Activated B cell treated with CpG ODN at 0.5 μM for 24 hours (primary cell): ENCODE results near the gene SPATA32. TPM values are rescaled to one million over a fixed set of nuclear protein-coding genes. Genes with fewer than 3 reads are reported as not detected.

Source experiments
- ATAC-seq: fragments of 200-7000 bp; cut with Tn5 transposase; one replicate; pipeline ENCODE4 v1.10.0; 2021; ENCODE audit warnings: low read depth, mild to moderate bottlenecking, moderate library complexity
- CTCF ChIA-PET: fragments of 350-600 bp; sonication (Branson Sonifier 250); formaldehyde crosslinking; loops from one replicate; lab custom pipeline; 2021; ENCODE audit warnings: antibody characterized with exemption; lab: Charles Lee
- POLR2A ChIA-PET: fragments of 350-600 bp; sonication (Branson Sonifier 250); formaldehyde crosslinking; loops from one replicate; lab custom pipeline; 2021; ENCODE audit warnings: antibody characterized with exemption; lab: Charles Lee
- DNase-seq: peaks from one replicate; pipeline ENCODE4 v3.0.0; 2022
- H3K27ac Mint-ChIP-seq: one replicate; pipeline ENCODE4 v1.8.0; 2020; ENCODE audit warnings: mixed read lengths
- H3K27me3 Mint-ChIP-seq: one replicate; pipeline ENCODE4 v1.8.0; 2021; ENCODE audit warnings: mixed read lengths
- H3K36me3 Mint-ChIP-seq: one replicate; pipeline ENCODE4 v1.8.0; 2021; ENCODE audit warnings: low read depth, mixed read lengths
- H3K4me1 Mint-ChIP-seq: one replicate; pipeline ENCODE4 v1.8.0; 2021; ENCODE audit warnings: mixed read lengths
- H3K4me3 Mint-ChIP-seq: one replicate; pipeline ENCODE4 v1.8.0; 2020; ENCODE audit warnings: mild to moderate bottlenecking, mixed read lengths
- H3K9me3 Mint-ChIP-seq: one replicate; pipeline ENCODE4 v1.8.0; 2020; ENCODE audit warnings: mixed read lengths
- intact Hi-C: fragments of 100-400 bp; cut with micrococcal nuclease; formaldehyde crosslinking; loops from one replicate; pipeline ENCODE4 v1.15.1; 2024
- total RNA-seq: library from RNA; stranded (reverse); gene quantifications from 2 replicates; pipeline ENCODE4 v1.2.3, GENCODE V29; 2022
- TF ChIP-seq, protein P1 (sequence below): fragments of 200-600 bp; IDR thresholded peaks from one replicate; pipeline ENCODE4 v1.8.0; 2022; ENCODE audit warnings: antibody characterized with exemption, mild to moderate bottlenecking

SPATA32 gene
- total RNA-seq, 1 donor from 2014 or later, result 0.27 TPM

DNA sequence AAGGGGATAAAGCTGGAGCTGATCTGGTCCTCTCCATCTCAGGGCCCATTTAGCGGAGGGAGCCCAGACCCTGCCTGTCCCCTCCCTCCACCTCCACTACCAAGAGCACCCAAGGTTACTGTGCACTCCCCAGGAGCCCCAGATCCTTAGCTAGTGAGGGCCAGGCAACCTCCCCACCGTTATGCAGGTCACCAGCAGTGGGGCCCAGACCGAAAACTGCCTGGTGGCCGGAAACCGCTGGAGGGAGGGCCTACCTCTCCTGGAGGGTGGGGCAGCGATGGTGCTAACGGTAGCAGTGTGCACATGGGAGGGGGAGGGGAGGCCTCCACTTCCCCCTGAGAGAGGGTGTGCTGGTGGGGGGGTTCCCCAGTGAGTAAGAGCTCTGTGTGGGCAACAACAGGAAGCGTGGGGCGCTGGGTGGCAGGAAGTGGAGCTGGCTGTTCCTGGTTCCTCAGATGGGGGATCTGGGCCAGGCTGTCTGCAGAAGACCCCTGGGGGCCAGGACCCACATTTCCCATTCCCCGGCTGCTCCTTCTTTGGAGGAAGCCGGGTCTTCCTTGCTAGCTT is 35.8 kb downstream of the SPATA32 start:
- Mint-ChIP-seq H3K36me3 (peaks cover 29% of the 10 kb centered on the region), H3K27ac (peak overlapping the region; percentile 99), H3K4me1 (peaks cover 85% of the 10 kb centered on the region), H3K27me3 (no peaks in the 10 kb centered on the region), H3K4me3 (peak overlapping the region; percentile 99), H3K9me3 (no peaks in the 10 kb centered on the region)
- ATAC-seq (peak; percentile 66), DNase-seq (peak; percentile 82)
- intact Hi-C loops, result loop anchor here (1.0 to 5.0 kb wide), 4 partner anchors 9 to 879 kb away; partner anchors contain the start of genes GRN and MAP3K14
- POLR2A ChIA-PET, result interaction anchor here (0.6 to 10.0 kb wide), 25 partner anchors 8 to 723 kb away, joined by 3 to 378 read pairs (median 5); partner anchors contain the start of genes ACBD4, ARHGAP27, GPATCH8 and HEXIM1
- TF ChIP-seq, protein P1, sequence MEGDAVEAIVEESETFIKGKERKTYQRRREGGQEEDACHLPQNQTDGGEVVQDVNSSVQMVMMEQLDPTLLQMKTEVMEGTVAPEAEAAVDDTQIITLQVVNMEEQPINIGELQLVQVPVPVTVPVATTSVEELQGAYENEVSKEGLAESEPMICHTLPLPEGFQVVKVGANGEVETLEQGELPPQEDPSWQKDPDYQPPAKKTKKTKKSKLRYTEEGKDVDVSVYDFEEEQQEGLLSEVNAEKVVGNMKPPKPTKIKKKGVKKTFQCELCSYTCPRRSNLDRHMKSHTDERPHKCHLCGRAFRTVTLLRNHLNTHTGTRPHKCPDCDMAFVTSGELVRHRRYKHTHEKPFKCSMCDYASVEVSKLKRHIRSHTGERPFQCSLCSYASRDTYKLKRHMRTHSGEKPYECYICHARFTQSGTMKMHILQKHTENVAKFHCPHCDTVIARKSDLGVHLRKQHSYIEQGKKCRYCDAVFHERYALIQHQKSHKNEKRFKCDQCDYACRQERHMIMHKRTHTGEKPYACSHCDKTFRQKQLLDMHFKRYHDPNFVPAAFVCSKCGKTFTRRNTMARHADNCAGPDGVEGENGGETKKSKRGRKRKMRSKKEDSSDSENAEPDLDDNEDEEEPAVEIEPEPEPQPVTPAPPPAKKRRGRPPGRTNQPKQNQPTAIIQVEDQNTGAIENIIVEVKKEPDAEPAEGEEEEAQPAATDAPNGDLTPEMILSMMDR, result no peak
- CTCF ChIA-PET, result interaction anchor here (0.8 to 11.7 kb wide), 7 partner anchors 11 to 159 kb away, joined by 3 to 203 read pairs (median 4); partner anchors contain the start of genes ACBD4 and MAP3K14

DNA sequence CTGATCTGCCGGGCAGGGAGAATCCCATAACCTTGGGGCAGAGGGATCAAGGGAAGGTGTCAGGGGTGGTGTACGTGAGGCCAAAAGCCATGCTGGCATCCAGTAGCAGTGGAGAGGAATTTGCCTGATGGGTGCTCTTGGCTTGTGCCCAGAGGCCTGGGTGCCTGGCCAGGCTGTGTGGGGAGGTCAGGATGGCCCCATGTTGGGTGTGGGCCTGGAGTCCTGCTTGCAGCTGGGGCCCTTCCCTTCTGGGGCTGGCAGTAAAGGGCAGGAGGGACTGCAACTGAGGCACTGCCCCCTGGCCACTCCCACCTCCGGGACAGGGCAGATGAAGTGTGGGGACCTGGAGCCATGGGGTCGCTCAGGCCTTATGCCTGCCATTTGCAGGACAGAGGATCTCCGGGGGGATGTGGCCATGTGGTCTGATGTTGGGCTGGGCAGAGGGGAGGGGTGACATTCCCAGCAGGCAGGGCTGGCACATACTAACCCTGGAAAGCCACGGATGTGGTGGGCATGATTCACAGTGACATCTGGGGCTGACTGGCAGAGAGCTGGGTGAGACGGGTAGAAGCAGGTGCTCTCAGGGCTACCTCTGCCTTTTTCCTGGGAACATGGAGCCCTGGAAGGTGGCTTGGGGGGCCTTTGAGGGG is 36.7 kb downstream of the SPATA32 start:
- peaks cover 85% of the 10 kb centered on the region for H3K4me1 Mint-ChIP-seq
- H3K27me3 Mint-ChIP-seq, result no peaks in the 10 kb centered on the region
- DNase-seq (no peak), ATAC-seq (no peak)
- H3K27ac Mint-ChIP-seq, result peak overlapping the region; percentile 99
- H3K36me3 Mint-ChIP-seq, result peaks cover 28% of the 10 kb centered on the region
- peak overlapping the region; percentile 99 for H3K4me3 Mint-ChIP-seq
- CTCF ChIA-PET, result interaction anchor here (1.2 to 11.7 kb wide), 5 partner anchors 11 to 92 kb away, joined by 4 to 203 read pairs (median 8); partner anchors contain the start of genes ACBD4 and MAP3K14
- TF ChIP-seq, protein P1, result no peak
- intact Hi-C loops, result loop anchor here (5.0 kb wide), 1 partner anchor 878 kb away; the partner anchor contains the start of gene GRN
- no peaks in the 10 kb centered on the region for H3K9me3 Mint-ChIP-seq
- POLR2A ChIA-PET, result interaction anchor here (0.5 to 10.0 kb wide), 17 partner anchors 8 to 722 kb away, joined by 3 to 378 read pairs (median 8); partner anchors contain the start of genes ACBD4, ARHGAP27, GPATCH8 and HEXIM1

DNA sequence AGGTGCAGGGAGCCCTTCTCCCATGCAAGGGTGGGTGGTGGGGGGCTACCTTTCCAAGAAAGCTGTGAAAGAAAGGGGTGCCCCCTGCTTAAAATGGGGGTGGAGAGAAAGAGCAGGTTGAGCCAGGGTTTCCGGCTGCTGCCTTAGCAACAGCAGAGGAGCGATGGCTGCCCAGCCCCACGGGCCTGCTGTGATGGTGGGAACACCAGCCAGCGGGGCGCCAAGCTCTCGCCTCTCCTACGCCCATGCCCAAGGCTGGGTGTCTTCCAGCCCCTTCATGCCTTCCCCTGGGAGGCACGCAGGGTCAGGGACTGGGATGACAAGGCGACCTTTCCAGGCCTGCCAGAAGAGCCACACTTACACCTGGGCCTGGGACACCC is 37.2 kb downstream of the SPATA32 start:
- Mint-ChIP-seq H3K4me3 (peak overlapping the region; percentile 99), H3K9me3 (no peaks in the 10 kb centered on the region), H3K27me3 (no peaks in the 10 kb centered on the region), H3K4me1 (peaks cover 85% of the 10 kb centered on the region), H3K27ac (peak overlapping the region; percentile 99), H3K36me3 (peaks cover 33% of the 10 kb centered on the region)
- TF ChIP-seq, protein P1, result no peak
- CTCF ChIA-PET, result interaction anchor here (2.3 to 11.7 kb wide), 2 partner anchors 12 to 89 kb away, joined by 9 to 203 read pairs; partner anchors contain the start of gene ACBD4
- intact Hi-C loops, result loop anchor here (5.0 kb wide), 1 partner anchor 877 kb away; the partner anchor contains the start of gene GRN
- DNase-seq, result no peak
- POLR2A ChIA-PET, result interaction anchor here (0.5 to 10.0 kb wide), 4 partner anchors 9 to 190 kb away, joined by 3 to 378 read pairs (median 79); partner anchors contain the start of gene MAP3K14
- no peak for ATAC-seq

DNA sequence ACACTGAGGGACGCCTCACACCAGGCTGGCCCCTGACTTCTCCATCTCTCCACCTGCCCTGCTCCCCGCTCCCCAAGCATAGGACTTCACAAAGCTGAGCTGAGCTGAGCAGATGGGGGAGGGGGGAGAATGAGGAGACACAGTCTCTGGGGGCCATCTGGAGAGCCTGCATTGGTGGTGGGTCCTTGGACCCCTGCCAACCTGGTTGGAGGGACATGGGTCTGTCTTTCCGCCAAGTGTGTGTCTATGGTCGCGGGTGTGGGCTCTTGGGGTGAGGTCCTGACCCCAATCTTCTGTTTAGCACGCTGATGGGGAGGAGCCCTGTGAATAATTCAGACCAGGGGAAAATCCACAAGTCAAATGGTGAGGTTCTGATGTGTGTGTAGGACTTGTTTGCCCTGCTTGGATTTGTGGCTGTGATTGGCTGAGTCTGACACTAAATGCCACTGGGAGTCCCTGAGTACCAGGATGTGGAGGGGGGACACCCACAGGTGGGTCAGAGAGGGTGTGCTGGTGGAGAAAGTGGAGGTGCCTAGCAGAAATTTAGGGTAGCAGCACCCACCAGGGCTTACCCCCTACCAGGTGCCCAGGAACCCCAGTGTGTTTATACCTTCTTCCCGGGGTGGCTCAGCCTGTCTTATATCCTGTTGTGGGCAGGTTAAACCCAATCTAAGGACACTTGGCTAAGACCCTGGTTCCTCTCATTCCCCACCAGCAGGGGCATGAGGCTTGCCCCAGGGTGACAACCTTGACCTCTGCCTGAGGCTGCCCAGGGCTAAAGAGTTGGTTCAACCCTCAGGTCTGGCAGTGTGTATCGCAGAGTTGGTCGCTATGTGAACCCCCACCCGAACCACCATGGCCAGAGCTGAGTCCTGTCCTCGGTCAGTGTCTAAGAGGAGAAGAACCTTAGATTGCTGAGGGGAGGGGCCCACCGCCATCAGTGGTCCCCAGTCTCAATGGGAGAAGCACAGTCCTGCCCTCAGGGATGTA is 38.1 kb downstream of the SPATA32 start:
- Mint-ChIP-seq H3K27me3 (no peaks in the 10 kb centered on the region), H3K4me3 (peak overlapping the region; percentile 99), H3K36me3 (peaks cover 41% of the 10 kb centered on the region), H3K27ac (peak overlapping the region; percentile 99), H3K9me3 (no peaks in the 10 kb centered on the region), H3K4me1 (peaks cover 85% of the 10 kb centered on the region)
- intact Hi-C loops, result loop anchor here (1.0 kb wide), 1 partner anchor 23 kb away; no protein-coding TSS in a partner anchor
- DNase-seq (no peak), ATAC-seq (peak; percentile 6)
- ChIA-PET CTCF (interaction anchor here (1.3 to 11.7 kb wide), 7 partner anchors 7 to 162 kb away, joined by 3 to 203 read pairs (median 9); partner anchors contain the start of gene ACBD4), POLR2A (interaction anchor here (0.6 to 10.0 kb wide), 16 partner anchors 10 to 1984 kb away, joined by 3 to 378 read pairs (median 10); partner anchors contain the start of genes HEXIM1, HEXIM2 and MAP3K14)
- TF ChIP-seq, protein P1, result no peak
